HG02759 (cell line): ENCODE data around the gene LRP2BP.

Experiments used
- ATAC-seq: cut with Tn5 transposase; IDR thresholded peaks from one replicate; pipeline ENCODE4 v1.9.1; 2021; ENCODE audit warnings: mild to moderate bottlenecking, moderate library complexity; ENCODE audit not compliant: unreplicated experiment

LRP2BP gene

GRCh38 chr4:185395956-185396723 is 416 bp upstream of the LRP2BP start:
- peak; percentile 87 for ATAC-seq

GRCh38 chr4:185394568-185395237 is 1.0 kb downstream of the LRP2BP start:
- ATAC-seq = no peak

GRCh38 chr4:185392156-185392555 is 3.6 kb downstream of the LRP2BP start:
- no peak for ATAC-seq

DNA sequence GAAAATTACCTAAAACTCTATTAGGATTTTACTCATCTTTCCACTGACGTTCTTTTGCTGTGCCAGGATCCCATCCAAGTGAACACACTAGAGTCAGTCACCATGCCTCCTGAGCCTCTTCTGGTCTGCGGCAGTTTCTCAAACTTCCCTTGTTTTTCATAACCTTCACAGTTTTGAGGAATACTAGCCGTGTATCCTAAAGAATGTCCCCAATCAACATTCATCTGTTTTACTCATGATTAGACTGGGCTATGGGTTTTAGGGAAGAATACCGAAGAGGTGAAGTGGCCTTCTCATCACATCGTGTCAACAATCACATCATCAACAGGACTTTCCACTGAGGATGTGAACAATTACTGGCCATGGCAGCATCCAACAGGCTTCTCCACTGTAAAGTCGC is 4.8 kb downstream of the LRP2BP start:
- ATAC-seq = no peak

- ATAC-seq = no peak
Measured at GRCh38 chr4:185387957-185388356, 7.8 kb downstream of the LRP2BP start.

GRCh38 chr4:185384930-185385331 is 10.8 kb downstream of the LRP2BP start:
- ATAC-seq = no peak

DNA sequence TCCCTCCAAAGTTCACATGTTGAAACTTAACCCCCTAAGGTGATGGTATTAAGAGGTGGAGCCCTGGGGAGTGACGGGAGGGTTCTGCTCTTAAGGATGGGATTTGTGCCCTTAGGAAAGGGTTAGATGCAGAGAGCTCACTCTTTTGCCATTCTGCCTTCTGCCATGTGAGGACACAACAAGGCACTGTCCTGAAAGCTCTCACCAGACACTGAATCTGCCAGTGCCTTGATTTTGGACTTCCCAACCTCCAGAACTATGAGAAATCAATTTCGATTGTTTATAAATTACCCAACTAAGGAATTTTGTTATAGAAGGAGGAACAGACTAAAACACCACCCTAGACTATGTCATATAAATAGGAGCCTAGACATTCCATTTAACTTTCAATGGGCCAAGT is 11.7 kb downstream of the LRP2BP start:
- no peak for ATAC-seq

DNA sequence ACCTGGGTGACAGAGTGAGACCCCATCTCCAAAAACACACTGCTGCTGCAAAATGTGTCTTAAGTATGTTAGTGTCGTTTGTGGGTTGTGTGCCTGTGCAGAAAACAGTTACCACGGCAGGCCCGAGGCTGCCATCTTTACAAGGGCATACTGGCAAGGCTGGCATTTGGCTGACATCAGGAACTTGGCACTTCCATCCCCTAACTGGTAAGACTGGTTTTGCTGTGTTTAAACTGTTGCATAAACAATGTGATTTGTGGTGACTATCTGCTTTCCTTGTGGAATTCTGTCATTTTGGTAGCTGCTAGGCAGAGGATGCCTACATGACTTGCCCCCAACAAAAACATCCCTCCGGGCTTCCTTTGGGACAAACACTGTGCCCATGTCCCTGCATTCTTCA is 12.3 kb downstream of the LRP2BP start:
- ATAC-seq = no peak

GRCh38 chr4:185382754-185383153 is 13.0 kb downstream of the LRP2BP start:
- ATAC-seq = no peak

DNA sequence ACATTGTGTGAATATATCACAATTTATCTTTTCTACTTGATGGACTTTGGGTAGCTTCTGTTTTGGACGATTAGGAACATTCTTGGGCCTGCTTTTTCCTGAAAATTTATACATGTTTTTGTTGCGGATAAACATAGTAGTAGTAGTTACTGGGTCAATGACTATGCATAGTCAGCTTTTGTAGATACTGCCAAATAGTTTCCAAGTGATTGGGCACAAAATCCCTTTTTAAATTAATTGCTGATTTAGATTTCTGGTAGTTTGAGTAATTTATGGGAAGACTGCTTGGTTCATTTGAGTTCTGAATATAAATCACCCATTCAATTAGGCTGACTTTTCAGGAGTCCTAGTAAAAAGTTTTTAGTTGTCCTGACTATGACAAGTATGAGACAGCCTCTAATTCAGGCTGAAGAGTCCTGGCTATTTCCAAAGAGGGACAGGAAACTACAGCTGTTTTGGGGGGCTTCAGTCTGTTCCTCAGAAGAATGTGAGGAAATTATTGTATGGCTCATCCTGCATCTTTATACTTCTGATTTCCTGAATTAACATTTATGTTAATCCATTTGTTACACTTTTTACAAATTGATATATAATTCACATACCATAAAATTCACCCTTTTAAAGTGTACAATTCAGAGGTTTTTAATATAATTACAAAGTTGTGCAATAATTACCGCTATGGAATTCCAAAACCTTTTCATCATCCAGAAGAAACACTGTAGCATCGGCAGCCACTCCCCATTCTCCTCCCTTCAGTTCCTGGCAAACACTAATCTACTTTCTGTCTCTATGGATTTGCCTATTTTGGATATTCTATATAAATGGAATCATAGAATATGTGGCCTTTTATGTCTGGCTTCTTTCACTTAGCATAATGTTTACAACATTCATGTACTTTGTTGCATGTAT is 14.2 kb downstream of the LRP2BP start:
- ATAC-seq = no peak

DNA sequence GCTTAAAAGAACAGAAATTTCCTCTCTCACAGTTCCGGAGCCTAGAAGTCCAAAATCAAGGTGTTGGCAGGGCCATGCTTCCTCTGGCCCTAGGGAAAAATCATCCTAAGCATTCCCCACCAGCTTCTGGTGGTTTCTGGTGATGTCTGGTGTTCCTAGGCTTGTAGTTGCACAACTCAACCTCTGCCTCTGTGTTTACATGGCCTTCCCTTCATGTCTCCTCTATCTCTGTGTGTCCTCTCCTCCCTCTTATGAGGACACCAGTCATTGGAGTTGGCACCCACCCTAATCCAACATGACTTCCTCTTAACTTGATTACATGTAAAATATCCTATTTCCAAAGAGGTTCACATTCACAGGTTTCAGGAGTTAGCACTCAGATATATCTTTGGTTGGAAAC is 15.4 kb downstream of the LRP2BP start:
- no peak for ATAC-seq

DNA sequence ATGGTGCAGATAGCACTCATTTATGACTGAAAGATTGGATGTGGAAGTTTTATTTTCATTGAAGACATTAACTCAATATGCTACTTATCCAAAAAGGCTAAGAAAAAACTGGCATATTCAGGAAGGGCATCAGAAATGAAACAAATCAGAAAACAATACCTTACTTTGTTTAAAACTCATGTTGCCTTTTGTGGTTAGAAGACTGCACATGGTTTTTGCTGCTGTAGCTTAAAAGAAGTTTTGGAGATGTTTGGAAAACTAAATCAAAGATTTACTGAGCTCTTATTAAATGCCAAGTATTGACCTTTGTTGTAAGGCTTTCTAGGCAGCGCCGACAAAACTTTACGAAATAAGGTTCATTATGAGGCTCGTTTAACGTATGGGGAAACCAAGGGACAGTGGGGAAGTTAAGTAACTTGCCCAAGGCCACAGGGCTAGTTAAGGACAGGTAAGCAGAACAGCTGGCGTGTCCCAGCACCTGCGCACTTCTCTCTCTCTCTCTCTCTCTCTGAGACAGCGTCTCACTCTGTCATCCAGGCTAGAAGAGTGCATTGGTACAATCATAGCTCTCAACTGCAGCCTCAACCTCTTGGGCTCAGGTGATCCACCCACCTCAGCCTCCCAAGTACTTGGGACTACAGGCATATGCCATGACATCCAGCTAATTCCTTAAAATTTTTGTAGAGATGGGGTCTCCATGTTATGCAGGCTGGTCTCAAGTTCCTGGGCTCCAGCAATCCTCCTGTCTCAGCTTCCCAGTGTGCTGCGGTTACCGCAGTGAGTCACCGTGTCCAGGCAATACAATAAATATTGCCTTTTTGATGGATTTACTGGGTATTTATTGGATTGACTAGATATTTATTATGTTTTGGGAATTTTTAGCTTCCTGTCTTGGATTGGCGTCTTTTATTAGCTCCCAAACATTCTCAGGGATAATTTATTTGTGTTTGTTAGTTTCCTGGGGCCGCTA is 16.1 kb downstream of the LRP2BP start:
- no peak for ATAC-seq

DNA sequence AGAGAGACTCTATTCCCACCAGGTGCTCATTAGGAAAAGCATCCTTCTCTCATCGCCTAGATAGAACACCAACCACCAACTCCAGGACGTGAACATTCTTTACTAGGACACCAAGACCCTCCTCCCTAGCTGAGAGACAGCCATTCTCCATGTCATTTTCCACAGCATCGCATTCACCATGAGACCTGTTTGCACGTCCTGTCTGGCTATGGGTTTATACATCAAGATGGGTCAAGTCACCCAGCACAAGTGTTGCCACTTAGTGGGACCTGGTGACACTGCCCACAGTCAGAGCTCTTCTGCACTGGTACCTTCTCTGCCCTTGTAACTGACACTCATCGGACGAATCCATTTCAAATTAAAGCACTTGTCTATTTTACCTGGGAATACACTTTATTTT is 17.5 kb downstream of the LRP2BP start:
- no peak for ATAC-seq

DNA sequence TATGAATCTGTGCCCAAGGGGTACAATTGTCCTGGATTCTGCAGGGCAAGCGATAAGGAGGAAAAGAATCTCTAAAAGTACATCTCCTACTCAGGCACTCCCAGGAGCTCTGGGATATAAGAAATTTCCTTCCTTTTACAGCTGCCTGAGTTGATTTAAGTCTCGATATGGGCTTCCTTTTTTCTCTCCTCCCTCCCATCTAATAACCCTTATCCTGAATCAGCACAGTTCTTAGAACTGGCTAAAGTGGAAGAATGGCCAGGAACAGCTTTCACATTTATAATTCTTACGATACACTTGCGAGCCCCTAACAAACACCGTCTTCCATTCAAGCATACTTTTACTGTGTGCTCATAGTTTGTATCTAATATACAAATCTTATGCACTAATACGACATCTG is 21.2 kb downstream of the LRP2BP start:
- no peak for ATAC-seq

- ATAC-seq = no peak
Measured at GRCh38 chr4:185374027-185374426, 21.7 kb downstream of the LRP2BP start.

GRCh38 chr4:185371702-185372101 is 24.0 kb downstream of the LRP2BP start:
- no peak for ATAC-seq

DNA sequence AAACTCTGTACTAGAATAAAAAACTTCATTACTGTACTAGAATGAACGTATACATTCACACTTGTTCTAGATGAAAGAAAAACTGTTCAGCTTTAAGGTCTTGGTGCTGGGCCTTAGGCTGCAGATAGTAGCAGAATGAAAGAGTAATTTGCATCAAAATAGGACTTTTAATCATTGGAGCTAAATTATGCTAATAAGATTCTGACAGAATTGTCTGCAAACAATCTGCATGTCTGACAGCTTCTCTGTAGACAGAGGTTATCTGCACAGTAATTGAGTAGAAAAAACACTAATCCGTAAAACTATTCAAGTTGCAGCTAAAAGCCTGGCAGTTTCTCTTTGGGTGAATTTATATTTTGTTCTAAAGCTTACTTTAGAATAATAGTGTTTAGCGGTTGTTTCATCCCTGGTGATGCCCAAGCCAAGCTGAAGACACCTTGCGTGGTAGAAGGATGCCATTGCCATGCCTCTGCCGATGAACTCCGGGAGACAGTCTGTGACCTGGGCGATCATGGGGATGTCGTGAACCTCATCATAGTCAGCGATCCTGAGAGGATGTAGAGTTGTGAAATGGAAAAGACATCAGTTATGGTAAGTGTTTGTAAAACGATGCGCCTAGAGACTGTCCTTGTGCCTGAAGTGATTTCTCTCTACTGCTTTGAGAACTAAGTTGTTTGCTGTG is 25.3 kb downstream of the LRP2BP start:
- no peak for ATAC-seq

GRCh38 chr4:185369731-185370130 is 26.0 kb downstream of the LRP2BP start:
- ATAC-seq = no peak

- ATAC-seq = no peak
Measured at GRCh38 chr4:185364886-185365285, 30.8 kb downstream of the LRP2BP start.

- no peak for ATAC-seq
Measured at GRCh38 chr4:185363251-185363650, 32.5 kb downstream of the LRP2BP start.
